Smooth muscle cell (in vitro differentiated cells): Measurements from ENCODE around the gene VTN. TPM values are rescaled to one million over a fixed set of nuclear protein-coding genes. Genes with fewer than 3 reads are reported as not detected.
A peak's percentile ranks its signal among the peaks of the same experiment; 100 is the strongest.

Experiments used
- DNase-seq: peaks from one replicate; lab custom pipeline; 2025; ENCODE audit not compliant: unreplicated experiment; lab: John Stamatoyannopoulos, UW
- H2AFZ ChIP-seq: fragments of 200-600 bp; sonication (generic); 2 replicates; pipeline ENCODE4 v1.6.0; 2016; ENCODE audit warnings: antibody characterized with exemption, low read depth, mild to moderate bottlenecking
- H3F3A ChIP-seq: fragments of 200-600 bp; sonication (generic); 2 replicates; pipeline ENCODE4 v1.6.0; 2017; ENCODE audit warnings: antibody characterized with exemption, low read depth
- H3K27ac ChIP-seq: fragments of 200-600 bp; sonication (generic); 2 replicates; pipeline ENCODE4 v1.5.1; 2016; ENCODE audit warnings: low read depth, mild to moderate bottlenecking
- H3K27me3 ChIP-seq: fragments of 200-600 bp; sonication (generic); 2 replicates; pipeline ENCODE4 v1.6.1; 2016; ENCODE audit warnings: low read depth, mild to moderate bottlenecking
- H3K36me3 ChIP-seq: fragments of 200-600 bp; sonication (generic); 2 replicates; pipeline ENCODE4 v1.5.1; 2016; ENCODE audit warnings: low read depth
- H3K4me1 ChIP-seq: fragments of 200-600 bp; sonication (generic); 2 replicates; pipeline ENCODE4 v1.5.1; 2016; ENCODE audit warnings: low read depth
- H3K4me2 ChIP-seq: fragments of 200-600 bp; sonication (generic); 2 replicates; pipeline ENCODE4 v1.6.0; 2016; ENCODE audit warnings: mild to moderate bottlenecking
- H3K4me3 ChIP-seq: fragments of 200-600 bp; sonication (generic); 2 replicates; pipeline ENCODE4 v1.5.1; 2016; ENCODE audit warnings: mild to moderate bottlenecking
- H3K79me2 ChIP-seq: fragments of 200-600 bp; sonication (generic); 2 replicates; pipeline ENCODE4 v1.6.0; 2016; ENCODE audit warnings: low read depth, mild to moderate bottlenecking
- H3K9ac ChIP-seq: fragments of 200-600 bp; sonication (generic); 2 replicates; pipeline ENCODE4 v1.6.0; 2016; ENCODE audit warnings: low read depth
- H3K9me3 ChIP-seq: fragments of 200-600 bp; sonication (generic); replicated peaks from 2 replicates; pipeline ENCODE4 v1.5.1; 2016; ENCODE audit warnings: low read depth
- H4K20me1 ChIP-seq: fragments of 200-600 bp; sonication (generic); 2 replicates; pipeline ENCODE4 v1.6.0; 2016; ENCODE audit warnings: low read depth
- CTCF ChIP-seq: fragments of 200-600 bp; sonication (generic); IDR thresholded peaks from 2 replicates; pipeline ENCODE4 v1.5.1; 2017; ENCODE audit warnings: borderline replicate concordance, mild to moderate bottlenecking, antibody characterized with exemption; ENCODE audit not compliant: insufficient read depth, poor library complexity, severe bottlenecking
- WGBS: methylation state at CpG from one replicate; pipeline ENCODE4 v1.1.7; 2016; ENCODE audit warnings: low lambda C conversion rate; 5-methylcytosine and 5-hydroxymethylcytosine counted together
- polyA plus RNA-seq: library from polyadenylated mRNA; unstranded; fragments of >200 nt; fragmentation: Nextera tagmentation; extraction: Ambion mirVana; gene quantifications from 2 replicates; pipeline ENCODE4 v1.2.1, GENCODE V29; 2016
- total RNA-seq: library from RNA; depleted of rRNA; stranded (reverse); fragments of >200 nt; gene quantifications from 2 replicates; pipeline ENCODE4 v1.2.3, GENCODE V29; 2014

The VTN gene
- total and polyA plus RNA-seq, 2 experiments from 2014 or later, result 60.3 to 90.3 TPM

- H3K9ac ChIP-seq, result no peak overlapping the region
- no peak for TF ChIP-seq CTCF
- H2AFZ ChIP-seq, result no peak overlapping the region
- H3K27ac ChIP-seq, result peak overlapping the region; percentile 16
- H3F3A ChIP-seq, result peaks cover 7% of the 10 kb centered on the region
- no peaks in the 10 kb centered on the region for H3K27me3 ChIP-seq
- no peaks in the 10 kb centered on the region for H3K9me3 ChIP-seq
- H3K4me3 ChIP-seq, result no peak overlapping the region
- no peaks in the 10 kb centered on the region for H4K20me1 ChIP-seq
- peaks cover 5% of the 10 kb centered on the region for H3K36me3 ChIP-seq
- H3K4me2 ChIP-seq, result peak overlapping the region; percentile 20
- no peak for DNase-seq
- 70% methylated on average over 7 of the region's 7 CpGs for WGBS
- H3K79me2 ChIP-seq, result no peaks in the 10 kb centered on the region
- H3K4me1 ChIP-seq, result no peaks in the 10 kb centered on the region
These were observed 24.4 kb upstream of the VTN start for GRCh38 chr17:28394337-28395116.

- no peaks in the 10 kb centered on the region for H3K9me3 ChIP-seq
- no peak overlapping the region for H3K4me3 ChIP-seq
- H3K9ac ChIP-seq, result no peak overlapping the region
- no peaks in the 10 kb centered on the region for H3K4me1 ChIP-seq
- no peak for TF ChIP-seq CTCF
- H3F3A ChIP-seq, result peaks cover 7% of the 10 kb centered on the region
- no peaks in the 10 kb centered on the region for H3K27me3 ChIP-seq
- H3K4me2 ChIP-seq, result no peak overlapping the region
- H3K79me2 ChIP-seq, result no peaks in the 10 kb centered on the region
- H4K20me1 ChIP-seq, result peaks cover 2% of the 10 kb centered on the region
- H3K36me3 ChIP-seq, result peaks cover 8% of the 10 kb centered on the region
- DNase-seq, result no peak
- WGBS, result 57% methylated on average over 10 of the region's 10 CpGs
- no peak overlapping the region for H3K27ac ChIP-seq
- no peak overlapping the region for H2AFZ ChIP-seq
These were observed 22.4 kb upstream of the VTN start for GRCh38 chr17:28392491-28392890.

GRCh38 chr17:28391401-28391800 is 21.3 kb upstream of the VTN start:
- Histone ChIP-seq H3K79me2 (no peaks in the 10 kb centered on the region), H3K4me2 (no peak overlapping the region), H3K27me3 (no peaks in the 10 kb centered on the region), H3K9me3 (no peaks in the 10 kb centered on the region), H3K4me1 (no peaks in the 10 kb centered on the region), H3K27ac (no peak overlapping the region), H3K36me3 (peaks cover 8% of the 10 kb centered on the region), H2AFZ (no peak overlapping the region), H4K20me1 (peaks cover 3% of the 10 kb centered on the region), H3F3A (peaks cover 7% of the 10 kb centered on the region), H3K9ac (no peak overlapping the region), H3K4me3 (no peak overlapping the region)
- TF ChIP-seq CTCF, result no peak
- 69% methylated on average over 2 of the region's 2 CpGs for WGBS
- DNase-seq, result no peak

- 87% methylated on average over 1 of the region's 1 CpG for WGBS
- H3K9me3 ChIP-seq, result no peaks in the 10 kb centered on the region
- H3K4me3 ChIP-seq, result no peak overlapping the region
- H3K9ac ChIP-seq, result no peak overlapping the region
- no peak overlapping the region for H3K4me2 ChIP-seq
- H3K79me2 ChIP-seq, result no peaks in the 10 kb centered on the region
- no peaks in the 10 kb centered on the region for H3K4me1 ChIP-seq
- no peak overlapping the region for H2AFZ ChIP-seq
- peaks cover 7% of the 10 kb centered on the region for H3F3A ChIP-seq
- no peak overlapping the region for H3K27ac ChIP-seq
- peaks cover 4% of the 10 kb centered on the region for H4K20me1 ChIP-seq
- peaks cover 8% of the 10 kb centered on the region for H3K36me3 ChIP-seq
- no peak for TF ChIP-seq CTCF
- no peak for DNase-seq
- H3K27me3 ChIP-seq, result no peaks in the 10 kb centered on the region
These were observed 20.9 kb upstream of the VTN start for GRCh38 chr17:28390984-28391383.
